ENCODE data around the gene SAA4. TPM values are rescaled to one million over a fixed set of nuclear protein-coding genes. Genes with fewer than 3 reads are reported as not detected.

Gene SAA4
- total RNA-seq, 1 experiment from 2014 or later: 0.50 TPM

DNA sequence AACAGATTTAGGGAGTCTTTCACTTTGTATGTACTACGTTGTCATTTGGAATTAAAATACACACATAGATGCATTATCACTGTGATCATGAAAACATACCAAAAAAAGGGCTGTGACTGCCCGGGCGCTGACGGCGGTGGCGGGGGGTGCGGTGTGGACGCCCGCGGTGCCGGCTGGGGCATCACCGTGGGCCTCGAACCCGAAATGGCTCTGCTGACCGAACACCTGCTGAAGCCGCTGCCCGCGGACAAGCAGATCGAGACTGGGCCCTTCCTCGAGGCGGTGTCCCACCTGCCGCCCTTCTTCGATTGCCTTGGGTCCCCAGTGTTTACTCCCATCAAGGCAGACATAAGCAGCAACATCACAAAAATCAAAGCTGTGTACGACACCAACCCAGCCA, 47.8 kb downstream of the SAA4 start:
- DNase-seq (ENCODE audit: low spot score) (no peak), ATAC-seq (no peak)
- no peak overlapping the region for H3K27ac Mint-ChIP-seq
- H3K36me3 Mint-ChIP-seq: no peaks in the 10 kb centered on the region
- peaks cover 12% of the 10 kb centered on the region for H3K4me1 Mint-ChIP-seq
- POLR2A ChIA-PET: no interaction called here
- H3K4me3 Mint-ChIP-seq: no peak overlapping the region
- TF ChIP-seq, protein P1, sequence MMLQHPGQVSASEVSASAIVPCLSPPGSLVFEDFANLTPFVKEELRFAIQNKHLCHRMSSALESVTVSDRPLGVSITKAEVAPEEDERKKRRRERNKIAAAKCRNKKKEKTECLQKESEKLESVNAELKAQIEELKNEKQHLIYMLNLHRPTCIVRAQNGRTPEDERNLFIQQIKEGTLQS (CRISPR knock-in tag; conservative IDR thresholded peaks at IDR 0.05): no peak
- TF ChIP-seq ZNF671 (CRISPR knock-in tag; IDR thresholded peaks at IDR 0.05) (no peak), CREB1 (CRISPR knock-in tag; IDR thresholded peaks at IDR 0.05) (no peak), ZNF138 (CRISPR knock-in tag; conservative IDR thresholded peaks at IDR 0.05) (no peak), NFE2L1 (CRISPR knock-in tag; IDR thresholded peaks at IDR 0.05) (no peak), JAZF1 (CRISPR knock-in tag; IDR thresholded peaks at IDR 0.05) (no peak), FOXK1 (CRISPR knock-in tag; IDR thresholded peaks at IDR 0.05) (no peak), ESRRA (CRISPR knock-in tag; IDR thresholded peaks at IDR 0.05; ENCODE audit: borderline replicate concordance) (no peak), ZNF219 (CRISPR knock-in tag; IDR thresholded peaks at IDR 0.05; ENCODE audit: borderline replicate concordance) (no peak), TEAD1 (CRISPR knock-in tag; IDR thresholded peaks at IDR 0.05) (no peak), SMAD4 (CRISPR knock-in tag; IDR thresholded peaks at IDR 0.05) (no peak), KAT7 (CRISPR knock-in tag; IDR thresholded peaks at IDR 0.05; ENCODE audit: borderline replicate concordance) (no peak)
- TF ChIP-seq, protein P2, sequence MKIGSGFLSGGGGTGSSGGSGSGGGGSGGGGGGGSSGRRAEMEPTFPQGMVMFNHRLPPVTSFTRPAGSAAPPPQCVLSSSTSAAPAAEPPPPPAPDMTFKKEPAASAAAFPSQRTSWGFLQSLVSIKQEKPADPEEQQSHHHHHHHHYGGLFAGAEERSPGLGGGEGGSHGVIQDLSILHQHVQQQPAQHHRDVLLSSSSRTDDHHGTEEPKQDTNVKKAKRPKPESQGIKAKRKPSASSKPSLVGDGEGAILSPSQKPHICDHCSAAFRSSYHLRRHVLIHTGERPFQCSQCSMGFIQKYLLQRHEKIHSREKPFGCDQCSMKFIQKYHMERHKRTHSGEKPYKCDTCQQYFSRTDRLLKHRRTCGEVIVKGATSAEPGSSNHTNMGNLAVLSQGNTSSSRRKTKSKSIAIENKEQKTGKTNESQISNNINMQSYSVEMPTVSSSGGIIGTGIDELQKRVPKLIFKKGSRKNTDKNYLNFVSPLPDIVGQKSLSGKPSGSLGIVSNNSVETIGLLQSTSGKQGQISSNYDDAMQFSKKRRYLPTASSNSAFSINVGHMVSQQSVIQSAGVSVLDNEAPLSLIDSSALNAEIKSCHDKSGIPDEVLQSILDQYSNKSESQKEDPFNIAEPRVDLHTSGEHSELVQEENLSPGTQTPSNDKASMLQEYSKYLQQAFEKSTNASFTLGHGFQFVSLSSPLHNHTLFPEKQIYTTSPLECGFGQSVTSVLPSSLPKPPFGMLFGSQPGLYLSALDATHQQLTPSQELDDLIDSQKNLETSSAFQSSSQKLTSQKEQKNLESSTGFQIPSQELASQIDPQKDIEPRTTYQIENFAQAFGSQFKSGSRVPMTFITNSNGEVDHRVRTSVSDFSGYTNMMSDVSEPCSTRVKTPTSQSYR (CRISPR knock-in tag; IDR thresholded peaks at IDR 0.05): no peak
- TF ChIP-seq, protein P3, sequence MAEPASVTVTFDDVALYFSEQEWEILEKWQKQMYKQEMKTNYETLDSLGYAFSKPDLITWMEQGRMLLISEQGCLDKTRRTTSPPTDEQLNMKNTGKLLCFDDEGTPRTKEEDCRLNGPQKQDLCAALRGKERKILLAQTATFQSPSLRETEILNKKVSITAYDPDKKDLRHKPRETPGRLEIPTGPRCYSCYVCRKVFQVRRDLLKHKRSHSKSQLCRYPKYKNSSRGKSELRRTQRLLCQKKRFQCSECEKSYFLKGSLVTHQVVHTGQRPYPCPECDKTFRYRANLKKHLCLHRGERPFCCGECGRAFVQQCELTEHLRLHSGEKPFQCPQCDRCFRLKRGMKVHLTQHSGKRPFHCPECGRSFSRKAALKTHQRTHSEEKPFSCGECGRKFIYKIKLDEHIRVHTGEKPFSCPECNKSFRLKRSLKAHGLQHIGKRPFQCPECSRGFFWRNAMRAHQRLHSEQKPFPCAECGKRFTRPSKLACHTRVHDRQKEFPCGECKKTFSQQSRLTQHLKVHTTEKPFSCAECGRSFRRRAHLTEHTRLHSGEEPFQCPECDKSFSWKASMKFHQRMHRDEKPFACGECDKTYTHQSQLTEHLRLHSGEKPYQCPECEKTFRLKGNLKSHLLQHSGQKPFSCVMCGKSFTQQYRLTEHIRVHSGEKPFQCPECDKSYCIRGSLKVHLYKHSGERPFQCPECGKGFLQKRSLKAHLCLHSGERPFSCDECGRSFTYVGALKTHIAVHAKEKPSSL (CRISPR knock-in tag; conservative IDR thresholded peaks at IDR 0.05): no peak
- TF ChIP-seq, protein P4, sequence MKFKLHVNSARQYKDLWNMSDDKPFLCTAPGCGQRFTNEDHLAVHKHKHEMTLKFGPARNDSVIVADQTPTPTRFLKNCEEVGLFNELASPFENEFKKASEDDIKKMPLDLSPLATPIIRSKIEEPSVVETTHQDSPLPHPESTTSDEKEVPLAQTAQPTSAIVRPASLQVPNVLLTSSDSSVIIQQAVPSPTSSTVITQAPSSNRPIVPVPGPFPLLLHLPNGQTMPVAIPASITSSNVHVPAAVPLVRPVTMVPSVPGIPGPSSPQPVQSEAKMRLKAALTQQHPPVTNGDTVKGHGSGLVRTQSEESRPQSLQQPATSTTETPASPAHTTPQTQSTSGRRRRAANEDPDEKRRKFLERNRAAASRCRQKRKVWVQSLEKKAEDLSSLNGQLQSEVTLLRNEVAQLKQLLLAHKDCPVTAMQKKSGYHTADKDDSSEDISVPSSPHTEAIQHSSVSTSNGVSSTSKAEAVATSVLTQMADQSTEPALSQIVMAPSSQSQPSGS (CRISPR knock-in tag; IDR thresholded peaks at IDR 0.05; ENCODE audit: borderline replicate concordance, low read depth): no peak
- peaks cover 3% of the 10 kb centered on the region; the same call in 1 of the 2 replicates for H3K9me3 Mint-ChIP-seq
- CTCF ChIA-PET: interaction anchor here (1.6 to 3.1 kb wide), 3 partner anchors 15 to 73 kb away, joined by 6 to 12 read pairs (median 11); no protein-coding TSS in a partner anchor
- H3K27me3 Mint-ChIP-seq (ENCODE audit: low read depth): peaks cover 8% of the 10 kb centered on the region

Other genes starting within 250 kb of the SAA4 start
- gene SERGEF, start 223.8 kb downstream of the SAA4 start, total RNA-seq (2021): 35.5 to 45.2 TPM (median 45.1 TPM) in 3 replicates
- 0.07 to 0.14 TPM (median 0.11 TPM) in 3 replicates for gene TPH1, start 190.5 kb downstream of the SAA4 start, total RNA-seq (2021)
- 38.1 to 40.9 TPM (median 39.8 TPM) in 3 replicates for gene SAAL1, start 130.7 kb downstream of the SAA4 start, total RNA-seq (2021)
- not detected in 3 replicates for gene MRGPRX3, start 104.2 kb downstream of the SAA4 start, total RNA-seq (2021)
- gene MRGPRX4, start 64.0 kb downstream of the SAA4 start, total RNA-seq (2021): not detected in 3 replicates
- gene SAA2, start 11.9 kb upstream of the SAA4 start, total RNA-seq (2021): 4.1 to 8.2 TPM (median 5.0 TPM) in 3 replicates
- gene SAA1, start 29.5 kb upstream of the SAA4 start, total RNA-seq (2021): 7.7 to 12.8 TPM (median 8.8 TPM) in 3 replicates
- 14.9 to 15.3 TPM (median 15.0 TPM) in 3 replicates for gene HPS5, start 85.3 kb upstream of the SAA4 start, total RNA-seq (2021)
- gene GTF2H1, start 85.8 kb upstream of the SAA4 start, total RNA-seq (2021): 21.0 to 24.1 TPM (median 23.0 TPM) in 3 replicates
- 644 to 1,009 TPM (median 1,007 TPM) in 3 replicates for gene LDHA, start 157.8 kb upstream of the SAA4 start, total RNA-seq (2021)
- 0.27 TPM in 1 of 3 replicates, not detected in the others for gene LDHC, start 175.5 kb upstream of the SAA4 start, total RNA-seq (2021)
- gene LDHAL6A, start 219.1 kb upstream of the SAA4 start, total RNA-seq (2021): not detected in 3 replicates